ENCODE results near the gene SRSF12.

SRSF12 gene

GRCh38 chr6:89148016-89148750, 30.3 kb upstream of the SRSF12 start:
- H3K27me3 ChIP-seq (replicated peaks), result no peaks in the 10 kb centered on the region
- no peak overlapping the region for H3K4me3 ChIP-seq (ENCODE audit: low read depth, low read length)
- no peak for DNase-seq
- in situ Hi-C loops (cut with HindIII; ENCODE audit: low pct_ligation_motif_present, low sequenced_read_pairs), result no loop called here
- H3K36me3 ChIP-seq (replicated peaks), result no peaks in the 10 kb centered on the region
- no peak for TF ChIP-seq CTCF (IDR thresholded peaks at IDR 0.05; ENCODE audit: low read depth, low read length, missing control alignments)
- H3K27ac ChIP-seq, result no peak overlapping the region

GRCh38 chr6:89146718-89147700, 29.1 kb upstream of the SRSF12 start:
- DNase-seq, result no peak
- peak overlapping the region; percentile 14 for H3K27ac ChIP-seq
- H3K27me3 ChIP-seq (replicated peaks), result no peaks in the 10 kb centered on the region
- H3K4me3 ChIP-seq (ENCODE audit: low read depth, low read length), result peak overlapping the region; percentile 63
- no peak for TF ChIP-seq CTCF (IDR thresholded peaks at IDR 0.05; ENCODE audit: low read depth, low read length, missing control alignments)
- no peaks in the 10 kb centered on the region for H3K36me3 ChIP-seq (replicated peaks)
- in situ Hi-C loops (cut with HindIII; ENCODE audit: low pct_ligation_motif_present, low sequenced_read_pairs), result no loop called here

- Histone ChIP-seq H3K4me3 (ENCODE audit: low read depth, low read length) (peak within 1 kb of the TSS; percentile 63), H3K27ac (peak within 1 kb of the TSS; percentile 14), H3K36me3 (replicated peaks) (no peaks in the 10 kb centered on the region), H3K27me3 (replicated peaks) (no peaks in the 10 kb centered on the region)
- no peak for TF ChIP-seq CTCF (IDR thresholded peaks at IDR 0.05; ENCODE audit: low read depth, low read length, missing control alignments)
- in situ Hi-C loops (cut with HindIII; ENCODE audit: low pct_ligation_motif_present, low sequenced_read_pairs), result no loop called here
- no peak for DNase-seq
These were observed 28.3 kb upstream of the SRSF12 start, which contains the start of gene PM20D2 for GRCh38 chr6:89145956-89146717. Gene PM20D2 (plus strand): TSS chr6:89146055. CDS start chr6:89146145, 90 bp downstream.

- Histone ChIP-seq H3K27me3 (replicated peaks) (no peaks in the 10 kb centered on the region), H3K4me3 (ENCODE audit: low read depth, low read length) (peak overlapping the region; percentile 63), H3K36me3 (replicated peaks) (no peaks in the 10 kb centered on the region), H3K27ac (no peak overlapping the region)
- in situ Hi-C loops (cut with HindIII; ENCODE audit: low pct_ligation_motif_present, low sequenced_read_pairs), result no loop called here
- DNase-seq, result no peak
- no peak for TF ChIP-seq CTCF (IDR thresholded peaks at IDR 0.05; ENCODE audit: low read depth, low read length, missing control alignments)
These were observed 27.5 kb upstream of the SRSF12 start for GRCh38 chr6:89145091-89145955.

Data from brain microvascular endothelial cell (primary cell).